Stomach smooth muscle (tissue), 2 donors: ENCODE data around the gene SNCB.

Experiments used
- H3K27ac ChIP-seq: one replicate; pipeline ENCODE4 v1.7.0; 2013; ENCODE audit warnings: mild to moderate bottlenecking, low read length, inconsistent platforms
- H3K27me3 ChIP-seq, 2 donors: one replicate each; pipeline ENCODE4 v1.7.0; 2013; ENCODE audit warnings: low read length in 2 of 2; ENCODE audit not compliant: insufficient read depth in 2 of 2, control insufficient read depth in 1 of 2
- H3K36me3 ChIP-seq, 2 donors: one replicate each; pipeline ENCODE4 v1.7.0; 2013; ENCODE audit warnings: low read length in 2 of 2; ENCODE audit not compliant: control insufficient read depth in 2 of 2, insufficient read depth in 2 of 2
- H3K4me1 ChIP-seq: one replicate; pipeline ENCODE4 v1.7.0; 2013; ENCODE audit warnings: low read length; ENCODE audit not compliant: control insufficient read depth, insufficient read depth
- H3K4me3 ChIP-seq, 2 donors: one replicate each; pipeline ENCODE4 v1.7.0; 2013; ENCODE audit warnings: low read length in 2 of 2
- H3K9ac ChIP-seq, 2 donors: one replicate each; pipeline ENCODE4 v1.7.0; 2013; ENCODE audit warnings: low read length in 2 of 2, mild to moderate bottlenecking in 1 of 2
- H3K9me3 ChIP-seq, 2 donors: one replicate each; pipeline ENCODE4 v1.7.0; 2013; ENCODE audit warnings: low read length in 2 of 2; ENCODE audit not compliant: control insufficient read depth in 2 of 2
- donor health status: healthy.
- donor health status: Pancreatic carcinoma.

SNCB gene

GRCh38 chr5:176660860-176661641 lies 30.7 kb upstream of the SNCB start:
- peaks cover 15 to 19% of the 10 kb centered on the region in 2 donors for H3K27me3 ChIP-seq
- H3K4me1 ChIP-seq, result peaks cover 14% of the 10 kb centered on the region
- peaks cover 0 to 5% of the 10 kb centered on the region in 2 donors for H3K36me3 ChIP-seq
- H3K9ac ChIP-seq, result no peak overlapping the region
- no peaks in the 10 kb centered on the region for H3K9me3 ChIP-seq
- H3K27ac ChIP-seq, result no peak overlapping the region
- H3K4me3 ChIP-seq, result peak overlapping the region in 1 of 2 donors; percentile 22

- no peak overlapping the region for H3K4me3 ChIP-seq
- H3K27ac ChIP-seq, result no peak overlapping the region
- peaks cover 14% of the 10 kb centered on the region for H3K4me1 ChIP-seq
- H3K9me3 ChIP-seq, result no peaks in the 10 kb centered on the region
- peak overlapping the region in 1 of 2 donors; percentile 2 for H3K9ac ChIP-seq
- H3K27me3 ChIP-seq, result peaks cover 13 to 17% of the 10 kb centered on the region in 2 donors
- H3K36me3 ChIP-seq, result peaks cover 0 to 5% of the 10 kb centered on the region in 2 donors
These were observed 30.2 kb upstream of the SNCB start for GRCh38 chr5:176660530-176660859.

- Histone ChIP-seq H3K4me3 (no peak overlapping the region), H3K9ac (peak overlapping the region in 1 of 2 donors; percentile 2), H3K4me1 (peaks cover 14% of the 10 kb centered on the region), H3K27ac (no peak overlapping the region), H3K36me3 (peaks cover 0 to 7% of the 10 kb centered on the region in 2 donors), H3K27me3 (peaks cover 11 to 12% of the 10 kb centered on the region in 2 donors), H3K9me3 (no peaks in the 10 kb centered on the region)
These were observed 29.6 kb upstream of the SNCB start for GRCh38 chr5:176659860-176660461.

- Histone ChIP-seq H3K4me1 (peaks cover 14% of the 10 kb centered on the region), H3K27me3 (peaks cover 10 to 11% of the 10 kb centered on the region in 2 donors), H3K9me3 (no peaks in the 10 kb centered on the region), H3K9ac (no peak overlapping the region), H3K27ac (no peak overlapping the region), H3K4me3 (no peak overlapping the region), H3K36me3 (peaks cover 0 to 7% of the 10 kb centered on the region in 2 donors)
These were observed 29.1 kb upstream of the SNCB start for GRCh38 chr5:176659512-176659839.

GRCh38 chr5:176658817-176659511 lies 28.6 kb upstream of the SNCB start:
- Histone ChIP-seq H3K27me3 (peaks cover 4 to 5% of the 10 kb centered on the region in 2 donors), H3K27ac (no peak overlapping the region), H3K9ac (peak overlapping the region in 1 of 2 donors; percentile 9), H3K4me1 (peaks cover 14% of the 10 kb centered on the region), H3K36me3 (peaks cover 2 to 7% of the 10 kb centered on the region in 2 donors), H3K4me3 (no peak overlapping the region), H3K9me3 (no peaks in the 10 kb centered on the region)

- peaks cover 14% of the 10 kb centered on the region for H3K4me1 ChIP-seq
- H3K27me3 ChIP-seq, result peaks cover 0 to 3% of the 10 kb centered on the region in 2 donors
- no peak overlapping the region for H3K27ac ChIP-seq
- H3K9me3 ChIP-seq, result no peaks in the 10 kb centered on the region
- H3K9ac ChIP-seq, result no peak overlapping the region
- H3K36me3 ChIP-seq, result peaks cover 7 to 13% of the 10 kb centered on the region in 2 donors
- H3K4me3 ChIP-seq, result no peak overlapping the region
These were observed 27.8 kb upstream of the SNCB start for GRCh38 chr5:176658007-176658599.

GRCh38 chr5:176656467-176656990 lies 26.2 kb upstream of the SNCB start:
- Histone ChIP-seq H3K4me3 (no peak overlapping the region), H3K36me3 (peaks cover 11 to 19% of the 10 kb centered on the region in 2 donors), H3K27me3 (no peaks in the 10 kb centered on the region), H3K9me3 (no peaks in the 10 kb centered on the region), H3K4me1 (peaks cover 14% of the 10 kb centered on the region), H3K27ac (no peak overlapping the region), H3K9ac (no peak overlapping the region)

- Histone ChIP-seq H3K9me3 (no peaks in the 10 kb centered on the region), H3K4me1 (peaks cover 10% of the 10 kb centered on the region), H3K9ac (no peak overlapping the region), H3K27me3 (no peaks in the 10 kb centered on the region), H3K27ac (no peak overlapping the region), H3K4me3 (no peak overlapping the region), H3K36me3 (peaks cover 11 to 19% of the 10 kb centered on the region in 2 donors)
These were observed 24.5 kb upstream of the SNCB start for GRCh38 chr5:176654856-176655255.

GRCh38 chr5:176653401-176654385 lies 23.4 kb upstream of the SNCB start:
- H3K9ac ChIP-seq, result no peak overlapping the region
- H3K4me3 ChIP-seq, result no peak overlapping the region
- H3K27ac ChIP-seq, result no peak overlapping the region
- peaks cover 11 to 19% of the 10 kb centered on the region in 2 donors for H3K36me3 ChIP-seq
- H3K27me3 ChIP-seq, result no peaks in the 10 kb centered on the region
- peaks cover 11% of the 10 kb centered on the region for H3K4me1 ChIP-seq
- H3K9me3 ChIP-seq, result no peaks in the 10 kb centered on the region
